Upper lobe of left lung (tissue), 6 donors: ENCODE measurements around the gene CFAP97D1. TPM values are rescaled to one million over a fixed set of nuclear protein-coding genes. Genes with fewer than 3 reads are reported as not detected.

Experiments used
- ATAC-seq, 2 donors: fragments of 200-7000 bp; cut with Tn5 transposase; one replicate each; pipeline ENCODE4 v1.9.1; 2022; ENCODE audit warnings: mild to moderate bottlenecking in 2 of 2, moderate library complexity in 2 of 2; ENCODE audit not compliant: low FRiP score in 2 of 2
- DNase-seq, 2 donors: peaks; one replicate each; pipeline ENCODE4 v3.0.0-alpha.2; 2019 to 2020
- H3K27ac ChIP-seq, 4 donors: fragments of 200-600 bp; sonication (generic); one replicate each; pipeline ENCODE4 v1.5.1; 2016 to 2019
- H3K27me3 ChIP-seq, 4 donors: fragments of 200-600 bp; sonication (generic); one replicate each; pipeline ENCODE4 v1.5.1; 2017 to 2019
- H3K36me3 ChIP-seq, 4 donors: fragments of 200-600 bp; sonication (generic); one replicate each; pipeline ENCODE4 v1.5.1; 2016 to 2019
- H3K4me1 ChIP-seq, 4 donors: fragments of 200-600 bp; sonication (generic); one replicate each; pipeline ENCODE4 v1.5.1; 2018 to 2019
- H3K4me3 ChIP-seq, 4 donors: fragments of 200-600 bp; sonication (generic); one replicate each; pipeline ENCODE4 v1.5.1; 2017 to 2019; ENCODE audit warnings: mild to moderate bottlenecking in 2 of 4, moderate library complexity in 1 of 4
- H3K9me3 ChIP-seq, 4 donors: fragments of 200-600 bp; sonication (generic); one replicate each; pipeline ENCODE4 v1.5.1; 2018 to 2019
- EP300 ChIP-seq, 4 donors: sonication (generic); formaldehyde crosslinking; IDR thresholded peaks; one replicate each; pipeline ENCODE4 v1.5.1; 2017; ENCODE audit warnings: antibody characterized with exemption in 4 of 4, control low read depth in 2 of 4
- POLR2A ChIP-seq, 4 donors: fragments of 450-650 bp; IDR thresholded peaks; one replicate each; pipeline ENCODE4 v1.5.1; 2016 to 2017; ENCODE audit warnings: antibody characterized with exemption in 4 of 4, mild to moderate bottlenecking in 2 of 4
- POLR2AphosphoS5 ChIP-seq, 2 donors: sonication (generic); formaldehyde crosslinking; IDR thresholded peaks; one replicate each; pipeline ENCODE4 v1.5.1; 2017; ENCODE audit warnings: antibody characterized with exemption in 2 of 2
- WGBS, 2 donors: methylation state at CpG; one replicate each; pipeline ENCODE4 v1.1.5; 2017 to 2018; 5-methylcytosine and 5-hydroxymethylcytosine counted together
- total RNA-seq, 6 donors: library from RNA; depleted of rRNA in 4 of 6; stranded (reverse); fragments of >200 nt in 4 of 6; gene quantifications; one replicate each; pipeline versions ENCODE4 v1.1.0 to v1.2.1, GENCODE V29; 2016 to 2021
- TF ChIP-seq, protein P1 (sequence below), 6 experiments: fragments of 450-650 bp in 4 of 6; fragments of 200-600 bp in 2 of 6; sonication (generic) in 2 of 6; IDR thresholded peaks; one replicate each; pipeline ENCODE4 v1.5.1; 2016 to 2019; ENCODE audit warnings: antibody characterized with exemption in 6 of 6
- donor health status: DM: no; HTN: no; CAD: no; lungs with moderate emphysema.
- donor health status: DM: no; HTN: yes; CAD: no; lungs with severe emphysema.

CFAP97D1 gene
- total RNA-seq, 6 donors from 2014 or later: 0.17 TPM; not detected in 5

DNA sequence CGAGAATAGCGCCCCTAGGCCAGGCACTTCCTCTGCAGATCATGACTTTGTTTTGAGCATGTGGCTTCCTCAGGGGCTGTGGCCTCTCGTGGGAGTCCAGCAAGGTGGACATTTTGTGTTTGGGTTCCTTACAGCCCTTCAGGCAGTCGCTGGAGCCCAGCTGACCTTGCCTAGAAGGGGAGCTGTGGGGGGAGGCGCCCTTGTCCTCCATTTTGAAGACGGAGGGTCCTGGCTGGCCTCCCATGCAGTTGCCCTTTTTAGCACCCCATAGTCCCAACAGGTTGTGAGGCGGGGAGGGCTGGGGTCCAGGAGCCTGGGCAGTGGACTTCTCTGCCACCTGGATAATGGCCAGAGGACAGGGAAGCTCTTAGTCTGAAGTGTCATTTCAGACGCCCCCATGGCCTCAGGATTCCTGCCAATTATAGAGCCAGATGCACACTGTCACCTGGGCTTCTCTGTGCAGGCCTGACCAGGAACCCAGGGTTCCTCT is 23.0 kb upstream of the CFAP97D1 start:
- H3K27ac ChIP-seq: no peak overlapping the region
- H3K4me1 ChIP-seq: peaks cover 12 to 20% (median 13%) of the 10 kb centered on the region in 4 donors
- 86 to 88% methylated on average over 5 to 6 of the region's 8 CpGs for WGBS, 2 donors
- ATAC-seq (no peak), DNase-seq (no peak)
- H3K36me3 ChIP-seq: no peaks in the 10 kb centered on the region
- TF ChIP-seq POLR2AphosphoS5 (IDR thresholded peaks at IDR 0.05): no peak
- TF ChIP-seq, protein P1, sequence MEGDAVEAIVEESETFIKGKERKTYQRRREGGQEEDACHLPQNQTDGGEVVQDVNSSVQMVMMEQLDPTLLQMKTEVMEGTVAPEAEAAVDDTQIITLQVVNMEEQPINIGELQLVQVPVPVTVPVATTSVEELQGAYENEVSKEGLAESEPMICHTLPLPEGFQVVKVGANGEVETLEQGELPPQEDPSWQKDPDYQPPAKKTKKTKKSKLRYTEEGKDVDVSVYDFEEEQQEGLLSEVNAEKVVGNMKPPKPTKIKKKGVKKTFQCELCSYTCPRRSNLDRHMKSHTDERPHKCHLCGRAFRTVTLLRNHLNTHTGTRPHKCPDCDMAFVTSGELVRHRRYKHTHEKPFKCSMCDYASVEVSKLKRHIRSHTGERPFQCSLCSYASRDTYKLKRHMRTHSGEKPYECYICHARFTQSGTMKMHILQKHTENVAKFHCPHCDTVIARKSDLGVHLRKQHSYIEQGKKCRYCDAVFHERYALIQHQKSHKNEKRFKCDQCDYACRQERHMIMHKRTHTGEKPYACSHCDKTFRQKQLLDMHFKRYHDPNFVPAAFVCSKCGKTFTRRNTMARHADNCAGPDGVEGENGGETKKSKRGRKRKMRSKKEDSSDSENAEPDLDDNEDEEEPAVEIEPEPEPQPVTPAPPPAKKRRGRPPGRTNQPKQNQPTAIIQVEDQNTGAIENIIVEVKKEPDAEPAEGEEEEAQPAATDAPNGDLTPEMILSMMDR (IDR thresholded peaks at IDR 0.05): no peak
- TF ChIP-seq EP300 (IDR thresholded peaks at IDR 0.05): no peak
- no peak for TF ChIP-seq POLR2A (IDR thresholded peaks at IDR 0.05)
- H3K27me3 ChIP-seq: no peaks in the 10 kb centered on the region
- no peaks in the 10 kb centered on the region for H3K9me3 ChIP-seq
- no peak overlapping the region for H3K4me3 ChIP-seq

- H3K27ac ChIP-seq: no peak overlapping the region
- no peak for DNase-seq
- TF ChIP-seq POLR2A (IDR thresholded peaks at IDR 0.05) (no peak), POLR2AphosphoS5 (IDR thresholded peaks at IDR 0.05) (no peak), EP300 (IDR thresholded peaks at IDR 0.05) (no peak)
- TF ChIP-seq, protein P1 (IDR thresholded peaks at IDR 0.05): no peak
- H3K9me3 ChIP-seq: no peaks in the 10 kb centered on the region
- ATAC-seq: no peak
- H3K4me3 ChIP-seq: no peak overlapping the region
- H3K27me3 ChIP-seq: no peaks in the 10 kb centered on the region
- no peaks in the 10 kb centered on the region for H3K36me3 ChIP-seq
- 76 to 89% methylated on average over 5 to 6 of the region's 6 CpGs for WGBS, 2 donors
- peaks cover 12 to 20% (median 13%) of the 10 kb centered on the region in 4 donors for H3K4me1 ChIP-seq
Observed at GRCh38 chr17:43758086-43758485, 22.1 kb upstream of the CFAP97D1 start.

DNA sequence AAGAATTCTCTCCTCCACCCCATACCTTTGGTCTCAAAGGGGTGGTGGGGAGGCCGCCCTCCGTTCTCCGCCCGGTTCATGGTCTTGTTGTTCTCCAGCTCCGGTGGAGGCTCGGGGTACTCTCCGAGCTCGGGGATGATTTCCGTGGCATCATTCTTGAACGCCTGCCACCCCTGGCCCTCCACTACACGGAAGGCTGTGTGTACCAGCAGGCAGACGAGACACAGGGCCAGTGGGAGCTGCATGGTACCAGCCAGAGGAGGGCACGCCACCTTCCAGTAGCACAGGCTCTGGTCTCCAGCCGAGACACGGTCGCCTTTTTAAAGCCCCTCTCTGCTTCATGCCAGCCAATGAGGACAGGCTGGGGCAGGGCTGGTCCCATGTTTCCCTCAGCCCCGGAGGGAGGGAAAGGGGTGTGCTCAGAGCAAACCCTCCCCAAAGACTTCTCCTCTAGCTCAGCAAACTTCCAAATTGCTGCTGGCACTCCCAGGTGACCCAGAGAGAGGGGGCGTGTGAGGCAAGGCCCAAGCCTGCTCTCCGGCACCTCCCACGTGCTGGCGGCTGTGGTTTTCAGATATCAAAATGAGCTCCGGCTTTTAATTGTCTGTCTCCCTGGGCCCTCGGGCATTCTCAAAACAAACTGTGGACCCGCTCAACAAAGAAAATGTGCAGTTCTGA is 21.6 kb upstream of the CFAP97D1 start, which contains the start of gene SOST:
TSS of gene SOST (minus strand) at position 295 of the 678 bp plus-strand sequence. CDS start at position 245, 50 bp downstream.
- 83 to 88% methylated on average over 15 to 17 of the region's 24 CpGs for WGBS, 2 donors
- no peaks in the 10 kb centered on the region for H3K27me3 ChIP-seq
- ATAC-seq (no peak), DNase-seq (no peak)
- TF ChIP-seq POLR2A (IDR thresholded peaks at IDR 0.05): no peak
- no peak for TF ChIP-seq POLR2AphosphoS5 (IDR thresholded peaks at IDR 0.05)
- TF ChIP-seq, protein P1 (IDR thresholded peaks at IDR 0.05): no peak
- TF ChIP-seq EP300 (IDR thresholded peaks at IDR 0.05): no peak
- H3K9me3 ChIP-seq: no peaks in the 10 kb centered on the region
- peaks cover 11 to 20% (median 13%) of the 10 kb centered on the region in 4 donors for H3K4me1 ChIP-seq
- H3K4me3 ChIP-seq: no peak within 1 kb of the TSS
- H3K27ac ChIP-seq: no peak within 1 kb of the TSS
- H3K36me3 ChIP-seq: no peaks in the 10 kb centered on the region

- DNase-seq (no peak), ATAC-seq (no peak)
- TF ChIP-seq, protein P1 (IDR thresholded peaks at IDR 0.05): no peak
- TF ChIP-seq POLR2AphosphoS5 (IDR thresholded peaks at IDR 0.05) (no peak), POLR2A (IDR thresholded peaks at IDR 0.05) (no peak), EP300 (IDR thresholded peaks at IDR 0.05) (no peak)
- no peaks in the 10 kb centered on the region for H3K27me3 ChIP-seq
- H3K36me3 ChIP-seq: peaks cover 0 to 2% (median 0%) of the 10 kb centered on the region in 4 donors
- no peak overlapping the region for H3K27ac ChIP-seq
- WGBS, 2 donors: 63 to 75% methylated on average over 7 of the region's 7 CpGs
- peaks cover 8 to 22% (median 11%) of the 10 kb centered on the region in 4 donors for H3K4me1 ChIP-seq
- no peak overlapping the region for H3K4me3 ChIP-seq
- H3K9me3 ChIP-seq: no peaks in the 10 kb centered on the region
Observed at GRCh38 chr17:43759836-43760235, 20.4 kb upstream of the CFAP97D1 start.
